Subcutaneous abdominal adipose tissue (tissue), 5 donors: Measurements from ENCODE around the gene USP36.
"Not testable (repeated sequence)": the region's sequence is repeated elsewhere in the genome, so short reads cannot be mapped to it uniquely, and the experiment has no call there.

Experiments used
- H3K27ac ChIP-seq: one replicate; pipeline ENCODE4 v1.7.0; 2013; ENCODE audit warnings: low read depth, mild to moderate bottlenecking, inconsistent platforms, low read length, moderate library complexity
- H3K27me3 ChIP-seq, 5 donors: one replicate each; pipeline ENCODE4 v1.7.0; 2013; ENCODE audit warnings: low read length in 5 of 5, inconsistent platforms in 1 of 5; ENCODE audit not compliant: control insufficient read depth in 5 of 5, insufficient read depth in 4 of 5
- H3K36me3 ChIP-seq, 5 donors: one replicate each; pipeline ENCODE4 v1.7.0; 2013; ENCODE audit warnings: low read length in 5 of 5; ENCODE audit not compliant: control insufficient read depth in 5 of 5, insufficient read depth in 5 of 5
- H3K4me1 ChIP-seq, 5 donors: one replicate each; pipeline ENCODE4 v1.7.0; 2013; ENCODE audit warnings: low read length in 5 of 5, mild to moderate bottlenecking in 3 of 5, moderate library complexity in 1 of 5; ENCODE audit not compliant: control insufficient read depth in 5 of 5, insufficient read depth in 5 of 5
- H3K4me3 ChIP-seq, 5 donors: one replicate each; pipeline ENCODE4 v1.7.0; 2013; ENCODE audit warnings: low read length in 5 of 5, low read depth in 1 of 5
- H3K9ac ChIP-seq, 5 donors: one replicate each; pipeline ENCODE4 v1.7.0; 2013; ENCODE audit warnings: low read length in 5 of 5, mild to moderate bottlenecking in 4 of 5, moderate library complexity in 3 of 5
- H3K9me3 ChIP-seq, 5 donors: one replicate each; pipeline ENCODE4 v1.7.0; 2013; ENCODE audit warnings: low read length in 5 of 5; ENCODE audit not compliant: control insufficient read depth in 5 of 5
- donor health status: healthy.
- donor health status: healthy.
- donor health status: healthy.
- donor health status: healthy.
- donor health status: healthy.

USP36 gene

DNA sequence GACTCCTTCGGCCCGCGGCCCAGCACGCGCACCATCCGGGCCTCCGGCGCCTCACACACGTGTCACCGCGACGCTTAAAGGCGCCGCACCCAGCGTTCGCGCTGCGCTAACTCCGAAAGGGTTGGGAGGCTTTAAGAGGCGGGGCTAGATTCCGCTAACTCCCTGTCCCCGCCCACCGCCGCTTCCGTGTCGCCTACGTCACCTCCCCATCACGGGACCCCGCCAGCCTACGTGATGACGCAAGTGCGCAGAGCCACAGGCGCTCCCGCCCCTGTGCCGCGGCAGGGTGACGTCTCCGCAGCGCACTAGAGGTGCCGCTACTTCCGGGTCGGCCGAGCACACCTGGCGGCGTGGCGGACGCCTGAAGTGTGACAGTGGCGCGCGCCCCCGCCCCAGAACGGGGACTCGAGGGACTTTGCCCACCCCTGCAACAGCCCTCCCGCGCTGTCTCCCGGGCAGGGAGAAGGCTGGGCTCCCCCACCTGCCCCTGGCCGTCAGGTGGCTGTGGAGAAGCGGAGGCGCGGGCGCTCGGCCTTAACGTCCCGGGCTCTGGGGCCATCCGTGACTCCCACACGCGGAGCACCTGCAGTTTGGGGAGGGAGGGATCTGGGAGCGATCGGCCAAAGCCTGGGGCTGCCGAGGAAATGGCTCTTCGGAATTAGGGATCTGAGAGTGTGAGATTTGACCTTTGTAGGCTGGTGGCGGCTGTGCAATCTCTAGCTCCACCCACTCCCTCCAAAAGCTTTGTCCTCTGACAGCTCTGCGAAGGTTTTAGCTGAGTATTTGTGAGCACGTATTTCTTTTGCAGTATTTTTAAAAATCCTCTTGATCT lies at the start of gene USP36:
USP36 (minus strand) TSS at position 35 of the 832 bp plus-strand sequence. CDS start 4,451 bp downstream, outside the sequence.
- H3K9me3 ChIP-seq = no peaks in the 10 kb centered on the region
- peak within 1 kb of the TSS; percentile 96 for H3K27ac ChIP-seq

GRCh38 chr17:78890096-78890495 lies 49.5 kb upstream of the USP36 start:
- H3K27me3 ChIP-seq, H3K9me3 ChIP-seq, H3K9ac ChIP-seq, H3K4me3 ChIP-seq: not testable (repeated sequence)
- H3K36me3 ChIP-seq = peaks cover 0 to 17% (median 14%) of the 10 kb centered on the region in 5 donors
- H3K27ac ChIP-seq = peak overlapping the region; percentile 6
- peaks cover 14 to 72% (median 63%) of the 10 kb centered on the region in 5 donors for H3K4me1 ChIP-seq

More for the DNA sequence above, at the start of gene USP36:
- Histone ChIP-seq H3K4me3 (peak within 1 kb of the TSS; percentile 76 to 97 (median 84)), H3K27me3 (no peaks in the 10 kb centered on the region), H3K4me1 (peaks cover 4 to 27% (median 25%) of the 10 kb centered on the region in 5 donors), H3K9ac (peak within 1 kb of the TSS; percentile 35 to 90 (median 89)), H3K36me3 (peaks cover 0 to 20% (median 18%) of the 10 kb centered on the region in 5 donors)

DNA sequence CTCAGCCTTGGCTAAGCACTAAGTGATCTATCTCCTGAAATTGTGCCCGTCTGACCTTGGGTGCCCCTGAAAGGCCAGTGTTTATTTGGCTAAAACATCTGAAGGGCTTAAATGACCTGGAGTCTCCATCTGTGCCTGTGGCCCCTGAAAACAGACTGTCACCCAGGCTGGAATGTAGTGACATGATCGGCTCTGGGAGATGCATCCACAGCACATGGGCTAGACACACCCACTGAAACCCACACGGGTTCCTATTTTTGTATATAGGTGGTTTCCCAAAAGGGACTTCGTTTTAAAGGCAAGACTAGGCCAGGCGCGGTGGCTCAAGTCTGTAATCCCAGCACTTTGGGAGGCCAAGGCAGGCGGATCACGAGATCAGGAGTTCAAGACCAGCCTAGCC lies 48.9 kb upstream of the USP36 start:
- peaks cover 0 to 17% (median 14%) of the 10 kb centered on the region in 5 donors for H3K36me3 ChIP-seq
- peaks cover 16 to 75% (median 64%) of the 10 kb centered on the region in 5 donors for H3K4me1 ChIP-seq
- H3K4me3 ChIP-seq = no peak overlapping the region
- H3K27me3 ChIP-seq = no peaks in the 10 kb centered on the region
- peak overlapping the region; percentile 6 for H3K27ac ChIP-seq
- H3K9me3 ChIP-seq = no peaks in the 10 kb centered on the region
- peak overlapping the region in 1 of 5 donors; percentile 17 for H3K9ac ChIP-seq

DNA sequence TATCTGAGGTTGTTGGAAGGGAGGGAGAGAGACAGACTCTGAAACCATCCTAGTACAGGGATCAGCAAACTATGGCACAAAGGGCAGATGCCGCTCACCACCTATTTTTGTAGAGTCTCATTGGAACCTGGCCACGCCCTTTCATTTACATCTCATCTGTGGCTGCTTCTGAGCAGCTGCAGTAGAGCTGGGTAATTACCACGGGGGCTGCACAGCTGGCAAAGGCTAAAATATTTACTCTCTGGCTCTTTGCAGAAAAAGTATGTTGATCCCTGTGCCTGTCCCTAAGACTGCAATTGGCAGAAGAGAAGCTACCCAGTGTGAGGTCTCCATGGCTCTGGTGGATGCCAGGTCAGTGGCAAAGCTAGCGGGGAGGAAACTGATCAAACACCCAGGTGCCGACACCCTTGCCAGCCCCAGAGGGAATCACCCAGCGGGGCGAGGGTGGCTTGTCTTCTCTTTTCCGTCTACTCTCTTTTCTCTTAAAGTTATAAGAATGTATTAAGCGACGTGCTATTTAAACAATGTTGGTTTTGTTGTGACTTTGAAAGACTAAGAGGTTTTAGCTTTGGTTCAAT lies 48.4 kb upstream of the USP36 start:
- Histone ChIP-seq H3K4me3 (no peak overlapping the region), H3K36me3 (peaks cover 0 to 17% (median 14%) of the 10 kb centered on the region in 5 donors), H3K27ac (no peak overlapping the region), H3K9ac (peak overlapping the region in 1 of 5 donors; percentile 17), H3K27me3 (no peaks in the 10 kb centered on the region), H3K4me1 (peaks cover 18 to 77% (median 64%) of the 10 kb centered on the region in 5 donors), H3K9me3 (no peaks in the 10 kb centered on the region)

GRCh38 chr17:78886954-78887353 lies 46.3 kb upstream of the USP36 start:
- Histone ChIP-seq H3K4me3 (no peak overlapping the region), H3K4me1 (peaks cover 14 to 77% (median 64%) of the 10 kb centered on the region in 5 donors), H3K36me3 (peaks cover 0 to 8% (median 7%) of the 10 kb centered on the region in 5 donors), H3K9ac (no peak overlapping the region), H3K9me3 (no peaks in the 10 kb centered on the region), H3K27ac (no peak overlapping the region), H3K27me3 (no peaks in the 10 kb centered on the region)

DNA sequence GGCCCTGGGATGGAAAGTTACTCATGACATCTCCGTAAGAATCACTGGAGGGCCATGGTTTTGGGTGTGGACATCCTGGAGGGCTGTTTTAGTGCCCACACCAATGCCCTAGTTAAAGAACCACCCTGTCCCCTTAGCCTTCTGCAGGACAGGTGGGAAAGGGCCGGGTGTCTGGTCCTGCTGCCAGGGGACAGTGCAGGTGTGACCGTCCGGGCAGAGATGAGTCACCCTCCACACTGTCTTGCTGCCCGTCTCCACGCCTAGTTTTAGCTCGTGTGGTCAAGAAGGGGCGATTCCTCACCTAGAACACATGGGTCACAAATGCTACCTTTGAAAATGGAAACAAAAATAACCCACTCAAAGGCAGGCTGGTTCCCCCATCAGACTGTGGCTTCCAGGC lies 45.3 kb upstream of the USP36 start:
- no peak overlapping the region for H3K4me3 ChIP-seq
- no peak overlapping the region for H3K9ac ChIP-seq
- no peaks in the 10 kb centered on the region for H3K9me3 ChIP-seq
- H3K36me3 ChIP-seq = peaks cover 0 to 9% (median 5%) of the 10 kb centered on the region in 5 donors
- peaks cover 14 to 73% (median 62%) of the 10 kb centered on the region in 5 donors for H3K4me1 ChIP-seq
- H3K27me3 ChIP-seq = no peaks in the 10 kb centered on the region
- no peak overlapping the region for H3K27ac ChIP-seq

DNA sequence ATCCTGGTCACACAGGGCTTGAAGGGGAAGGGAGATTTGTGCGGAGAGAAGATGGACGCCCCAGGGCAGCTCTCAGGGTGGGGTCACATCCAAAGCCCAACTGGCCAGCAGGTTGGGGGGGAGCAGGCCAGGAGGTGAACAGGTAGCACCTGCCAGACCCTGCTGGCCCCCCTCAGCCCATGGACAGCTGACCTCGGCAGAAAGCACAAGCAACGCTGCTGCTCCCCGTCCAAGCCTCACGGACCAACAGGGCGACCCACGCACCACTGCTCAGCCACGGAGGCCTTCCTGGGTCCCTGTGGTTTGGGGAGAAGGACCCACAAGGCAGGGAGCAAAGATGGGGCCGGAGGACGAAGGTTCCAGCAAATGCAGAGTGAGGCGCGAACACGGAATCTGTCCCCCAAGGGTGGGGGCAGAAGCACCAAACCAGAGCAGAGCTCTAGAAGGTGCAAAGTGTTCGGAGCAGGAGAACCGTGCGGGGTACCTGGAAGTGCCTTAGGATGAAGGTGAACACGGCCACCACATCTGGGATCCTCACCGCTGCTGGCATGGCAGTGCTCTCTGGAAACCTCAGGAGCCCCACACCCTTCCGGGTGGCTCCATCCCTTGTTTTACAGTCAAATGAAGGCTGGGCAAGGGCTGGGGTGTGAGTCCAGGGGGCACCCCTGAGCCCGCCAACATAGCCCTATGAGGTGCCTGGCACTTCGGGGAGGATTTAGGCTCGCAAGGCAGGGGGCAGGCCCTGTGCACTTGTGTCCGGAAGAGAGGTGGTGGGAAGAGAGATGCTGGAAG lies 44.5 kb upstream of the USP36 start:
- Histone ChIP-seq H3K36me3 (peaks cover 0 to 10% (median 4%) of the 10 kb centered on the region in 5 donors), H3K27ac (peak overlapping the region; percentile 95), H3K4me3 (peak overlapping the region in 1 of 5 donors; percentile 59), H3K9ac (peak overlapping the region in 2 of 5 donors; percentile 46 to 66), H3K27me3 (no peaks in the 10 kb centered on the region), H3K9me3 (no peaks in the 10 kb centered on the region), H3K4me1 (peaks cover 14 to 73% (median 65%) of the 10 kb centered on the region in 5 donors)

- H3K27me3 ChIP-seq = no peaks in the 10 kb centered on the region
- peaks cover 17 to 73% (median 68%) of the 10 kb centered on the region in 5 donors for H3K4me1 ChIP-seq
- peak overlapping the region in 2 of 5 donors; percentile 46 to 66 for H3K9ac ChIP-seq
- H3K4me3 ChIP-seq = peak overlapping the region; percentile 25 to 59 (median 48)
- peak overlapping the region; percentile 95 for H3K27ac ChIP-seq
- no peaks in the 10 kb centered on the region for H3K9me3 ChIP-seq
- peaks cover 0 to 10% (median 4%) of the 10 kb centered on the region in 5 donors for H3K36me3 ChIP-seq
These were observed 43.7 kb upstream of the USP36 start for GRCh38 chr17:78884148-78884825.

DNA sequence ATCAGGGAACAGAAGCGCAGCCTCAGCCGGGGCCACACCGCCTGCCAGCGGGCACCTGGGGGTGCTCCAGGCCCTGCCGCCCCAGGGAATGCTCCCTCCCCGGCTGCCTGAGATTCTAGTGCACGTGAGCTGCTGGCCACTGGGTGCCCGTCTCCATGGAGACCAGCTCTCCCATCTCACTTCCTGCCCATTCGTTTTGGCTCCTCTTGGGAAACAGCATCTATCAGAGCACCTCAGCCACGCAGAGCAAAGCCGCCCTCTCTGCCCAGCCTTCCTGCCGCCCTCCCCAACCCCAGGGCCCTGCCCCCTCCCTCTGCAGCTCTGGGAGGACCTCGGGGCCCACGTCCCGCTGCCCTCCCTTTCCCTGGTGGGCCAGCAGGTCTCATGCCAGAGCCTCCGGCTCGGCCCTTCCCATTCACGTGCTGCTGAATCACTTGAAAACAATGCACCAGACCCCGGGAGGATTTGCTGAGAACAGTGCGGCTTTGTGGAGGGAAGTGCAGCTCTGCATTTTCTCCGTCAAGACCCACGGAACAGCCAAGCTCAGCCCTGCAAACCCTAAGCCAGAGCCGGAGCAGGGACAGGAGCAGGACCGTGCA lies 43.0 kb upstream of the USP36 start:
- Histone ChIP-seq H3K4me1 (peaks cover 21 to 74% (median 70%) of the 10 kb centered on the region in 5 donors), H3K4me3 (peak overlapping the region; percentile 25 to 59 (median 44)), H3K27me3 (no peaks in the 10 kb centered on the region), H3K9ac (peak overlapping the region in 3 of 5 donors; percentile 56 to 73 (median 61)), H3K36me3 (peaks cover 0 to 10% (median 4%) of the 10 kb centered on the region in 5 donors), H3K9me3 (no peaks in the 10 kb centered on the region), H3K27ac (peak overlapping the region; percentile 95)
